GM12878 (cell line): ENCODE data around the gene ADAM15. TPM values are rescaled to one million over a fixed set of nuclear protein-coding genes. Genes with fewer than 3 reads are reported as not detected.

ENCODE experiments used
- CHD1 ChIP-seq: IDR thresholded peaks from 2 replicates; pipeline ENCODE4 v1.6.1; 2012; ENCODE audit warnings: low read depth, low read length, improper control_type of control experiment
- CREB1 ChIP-seq: IDR thresholded peaks from 2 replicates; pipeline ENCODE4 v1.6.1; 2012; ENCODE audit warnings: low read depth, mild to moderate bottlenecking, inconsistent platforms
- MEF2A ChIP-seq: IDR thresholded peaks from 2 replicates; pipeline ENCODE4 v1.6.1; 2011; ENCODE audit warnings: low read depth, mild to moderate bottlenecking, low read length, moderate library complexity; ENCODE audit not compliant: insufficient read depth
- MEF2B ChIP-seq: fragments of 450-650 bp; IDR thresholded peaks from 2 replicates; pipeline ENCODE4 v1.6.1; 2018; ENCODE audit warnings: mild to moderate bottlenecking, moderate library complexity; ENCODE audit not compliant: partially characterized antibody, poor library complexity, severe bottlenecking
- NRF1 ChIP-seq: conservative IDR thresholded peaks from 2 replicates; pipeline ENCODE4 v1.6.1; 2011; ENCODE audit warnings: mild to moderate bottlenecking, low read depth, low read length, improper control_type of control experiment
- PBX3 ChIP-seq: IDR thresholded peaks from 2 replicates; pipeline ENCODE4 v1.6.1; 2011; ENCODE audit warnings: mild to moderate bottlenecking, low read depth, low read length, moderate library complexity; ENCODE audit not compliant: insufficient replicate concordance
- RAD21 ChIP-seq: IDR thresholded peaks from 2 replicates; pipeline ENCODE4 v1.6.1; 2011; ENCODE audit warnings: mild to moderate bottlenecking, low read depth, low read length, moderate library complexity; ENCODE audit not compliant: insufficient read depth
- RAD51 ChIP-seq: fragments of 450-650 bp; IDR thresholded peaks from 2 replicates; pipeline ENCODE4 v1.6.1; 2016; ENCODE audit warnings: moderate library complexity, mild to moderate bottlenecking, inconsistent platforms
- RELA ChIP-seq: fragments of 450-650 bp; IDR thresholded peaks from 2 replicates; pipeline ENCODE4 v1.8.0; 2014; ENCODE audit warnings: borderline replicate concordance; ENCODE audit not compliant: partially characterized antibody
- SIN3A ChIP-seq: IDR thresholded peaks from 2 replicates; pipeline ENCODE4 v1.6.1; 2012; ENCODE audit warnings: low read depth, low read length, improper control_type of control experiment
- ZNF274 ChIP-seq: IDR thresholded peaks from one replicate; pipeline ENCODE4 v1.8.0; 2011; ENCODE audit not compliant: insufficient read length, insufficient read depth
- polyA plus RNA-seq, 11 experiments: library from polyadenylated mRNA; depleted of rRNA in 4 of 11; unstranded in 6 of 11; stranded (reverse) in 5 of 11; fragments of >200 nt; fragmentation: Nextera tagmentation in 4 of 11; fragmentation: Illumina TruSeq in 1 of 11; extraction: Ambion mirVana in 4 of 11; extraction: Trizol in 1 of 11; gene quantifications; 1 replicate in 1 of 11; 2 replicates in 10 of 11; pipeline versions ENCODE4 v1.2.1 to v1.2.3, GENCODE V29; 2011 to 2016; ENCODE audit warnings: inconsistent platforms in 2 of 11, missing spikeins in 2 of 11, low read depth in 1 of 11
- total RNA-seq, 4 experiments: library from RNA; depleted of rRNA in 3 of 4; stranded (reverse); fragments of >200 nt in 3 of 4; fragmentation: Illumina TruSeq in 1 of 4; extraction: Trizol in 1 of 4; gene quantifications; 2 replicates each; pipeline versions ENCODE4 v1.2.1 to v1.2.3, GENCODE V29; 2013 to 2021
- TF ChIP-seq, protein P1 (sequence below): IDR thresholded peaks from 2 replicates; pipeline ENCODE4 v1.6.1; 2011; ENCODE audit warnings: borderline replicate concordance, low read depth, mild to moderate bottlenecking, moderate library complexity, mixed read lengths, low read length; ENCODE audit not compliant: insufficient read depth; ENCODE audit errors: extremely low read length
- TF ChIP-seq, protein P2 (sequence below), 3 experiments: IDR thresholded peaks in 2 of 3; conservative IDR thresholded peaks in 1 of 3; 2 replicates each; pipeline ENCODE4 v1.5.1; 2011; ENCODE audit warnings: low read depth in 3 of 3, low read length in 3 of 3, mild to moderate bottlenecking in 3 of 3, control low read depth in 2 of 3, moderate library complexity in 2 of 3, inconsistent platforms in 1 of 3, mixed read lengths in 1 of 3; ENCODE audit not compliant: control insufficient read depth in 2 of 3, insufficient read depth in 1 of 3; ENCODE audit errors: extremely low read depth in 1 of 3

The ADAM15 gene
- total and polyA plus RNA-seq, 10 of the 15 experiments (the other 5 are each of a cell fraction or from before 2014, with no cell fraction given), result 0.29 to 38.8 (median 14.7) TPM

DNA sequence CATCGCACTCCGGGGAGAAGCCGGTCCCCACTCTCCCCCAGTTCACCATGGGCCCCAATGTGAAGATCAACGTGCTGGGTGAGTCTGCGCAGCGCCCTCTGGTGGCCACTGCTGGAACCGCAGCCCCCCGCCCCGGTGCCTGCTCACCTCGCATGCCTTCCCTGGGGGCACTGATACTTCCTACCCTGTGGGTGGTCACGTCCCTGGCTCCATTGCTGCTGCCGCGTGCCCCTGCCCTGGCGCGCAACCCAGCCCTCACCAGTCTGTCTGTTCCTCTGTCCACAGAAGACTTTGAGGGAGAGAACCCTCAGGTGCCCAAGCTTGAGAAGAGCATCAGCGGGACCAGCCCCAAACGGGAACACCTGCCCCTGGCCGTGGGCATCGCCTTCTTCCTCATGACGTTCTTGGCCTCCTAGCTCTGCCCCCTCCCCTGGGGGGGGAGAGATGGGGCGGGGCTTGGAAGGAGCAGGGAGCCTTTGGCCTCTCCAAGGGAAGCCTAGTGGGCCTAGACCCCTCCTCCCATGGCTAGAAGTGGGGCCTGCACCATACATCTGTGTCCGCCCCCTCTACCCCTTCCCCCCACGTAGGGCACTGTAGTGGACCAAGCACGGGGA is 35.1 kb downstream of the ADAM15 start (continued):
- TF ChIP-seq, protein P1, sequence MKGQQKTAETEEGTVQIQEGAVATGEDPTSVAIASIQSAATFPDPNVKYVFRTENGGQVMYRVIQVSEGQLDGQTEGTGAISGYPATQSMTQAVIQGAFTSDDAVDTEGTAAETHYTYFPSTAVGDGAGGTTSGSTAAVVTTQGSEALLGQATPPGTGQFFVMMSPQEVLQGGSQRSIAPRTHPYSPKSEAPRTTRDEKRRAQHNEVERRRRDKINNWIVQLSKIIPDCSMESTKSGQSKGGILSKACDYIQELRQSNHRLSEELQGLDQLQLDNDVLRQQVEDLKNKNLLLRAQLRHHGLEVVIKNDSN, result no peak
- TF ChIP-seq, protein P2, sequence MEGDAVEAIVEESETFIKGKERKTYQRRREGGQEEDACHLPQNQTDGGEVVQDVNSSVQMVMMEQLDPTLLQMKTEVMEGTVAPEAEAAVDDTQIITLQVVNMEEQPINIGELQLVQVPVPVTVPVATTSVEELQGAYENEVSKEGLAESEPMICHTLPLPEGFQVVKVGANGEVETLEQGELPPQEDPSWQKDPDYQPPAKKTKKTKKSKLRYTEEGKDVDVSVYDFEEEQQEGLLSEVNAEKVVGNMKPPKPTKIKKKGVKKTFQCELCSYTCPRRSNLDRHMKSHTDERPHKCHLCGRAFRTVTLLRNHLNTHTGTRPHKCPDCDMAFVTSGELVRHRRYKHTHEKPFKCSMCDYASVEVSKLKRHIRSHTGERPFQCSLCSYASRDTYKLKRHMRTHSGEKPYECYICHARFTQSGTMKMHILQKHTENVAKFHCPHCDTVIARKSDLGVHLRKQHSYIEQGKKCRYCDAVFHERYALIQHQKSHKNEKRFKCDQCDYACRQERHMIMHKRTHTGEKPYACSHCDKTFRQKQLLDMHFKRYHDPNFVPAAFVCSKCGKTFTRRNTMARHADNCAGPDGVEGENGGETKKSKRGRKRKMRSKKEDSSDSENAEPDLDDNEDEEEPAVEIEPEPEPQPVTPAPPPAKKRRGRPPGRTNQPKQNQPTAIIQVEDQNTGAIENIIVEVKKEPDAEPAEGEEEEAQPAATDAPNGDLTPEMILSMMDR (IDR thresholded peaks at IDR 0.05 in 2 of 3, conservative IDR thresholded peaks at IDR 0.05 in 1 of 3; ENCODE audit: control insufficient read depth in 2 of 3, extremely low read depth in 1 of 3, insufficient read depth in 1 of 3, low read depth in 3 of 3, low read length in 3 of 3), result peak; percentile 92 to 99 (median 98)
- peak; percentile 27 for TF ChIP-seq RELA
- TF ChIP-seq MEF2B, result peak; percentile 52
- no peak for TF ChIP-seq RAD51
- no peak for TF ChIP-seq PBX3
- no peak for TF ChIP-seq CREB1
- TF ChIP-seq MEF2A, result no peak
- no peak for TF ChIP-seq ZNF274
- no peak for TF ChIP-seq NRF1
- no peak for TF ChIP-seq CHD1
- TF ChIP-seq SIN3A, result no peak
- TF ChIP-seq RAD21, result 0 out of 2 replicates have a peak, but pooled peaks have one; percentile 12
